ENCODE data around the gene RBMS1.

- TF ChIP-seq CTCF (IDR thresholded peaks at IDR 0.05 in 4 of 5, conservative IDR thresholded peaks at IDR 0.05 in 1 of 5) = no peak
- no peak for TF ChIP-seq POLR2A (IDR thresholded peaks at IDR 0.05)
Measured at GRCh38 chr2:160490733-160491685, 2.6 kb downstream of the RBMS1 start.
